Mucosa of rectum (tissue), 2 donors: ENCODE data around the gene GDPD4.
"Not testable (repeated sequence)": the region's sequence is repeated elsewhere in the genome, so short reads cannot be mapped to it uniquely, and the experiment has no call there.

Experiments
- H3K27ac ChIP-seq, 2 donors: one replicate each; pipeline ENCODE4 v1.7.0; 2013; ENCODE audit warnings: inconsistent platforms in 2 of 2, low read depth in 2 of 2, low read length in 2 of 2
- H3K27me3 ChIP-seq, 2 donors: one replicate each; pipeline ENCODE4 v1.7.0; 2013; ENCODE audit warnings: low read length in 2 of 2; ENCODE audit not compliant: control insufficient read depth in 2 of 2, insufficient read depth in 2 of 2
- H3K36me3 ChIP-seq, 2 donors: one replicate each; pipeline ENCODE4 v1.7.0; 2013; ENCODE audit warnings: low read length in 2 of 2; ENCODE audit not compliant: control insufficient read depth in 2 of 2, insufficient read depth in 2 of 2
- H3K4me1 ChIP-seq, 2 donors: one replicate each; pipeline ENCODE4 v1.7.0; 2013; ENCODE audit warnings: low read length in 2 of 2, mild to moderate bottlenecking in 1 of 2; ENCODE audit not compliant: control insufficient read depth in 2 of 2, insufficient read depth in 2 of 2
- H3K4me3 ChIP-seq, 2 donors: one replicate each; pipeline ENCODE4 v1.7.0; 2013; ENCODE audit warnings: low read length in 2 of 2
- H3K9ac ChIP-seq, 2 donors: one replicate each; pipeline ENCODE4 v1.7.0; 2013; ENCODE audit warnings: low read length in 2 of 2, low read depth in 1 of 2, mild to moderate bottlenecking in 1 of 2
- H3K9me3 ChIP-seq, 2 donors: one replicate each; pipeline ENCODE4 v1.7.0; 2013; ENCODE audit warnings: low read length in 2 of 2; ENCODE audit not compliant: control insufficient read depth in 2 of 2
- donor health status: healthy.
- donor health status: Normal muscosa, but diverticular disease.

The GDPD4 gene

DNA sequence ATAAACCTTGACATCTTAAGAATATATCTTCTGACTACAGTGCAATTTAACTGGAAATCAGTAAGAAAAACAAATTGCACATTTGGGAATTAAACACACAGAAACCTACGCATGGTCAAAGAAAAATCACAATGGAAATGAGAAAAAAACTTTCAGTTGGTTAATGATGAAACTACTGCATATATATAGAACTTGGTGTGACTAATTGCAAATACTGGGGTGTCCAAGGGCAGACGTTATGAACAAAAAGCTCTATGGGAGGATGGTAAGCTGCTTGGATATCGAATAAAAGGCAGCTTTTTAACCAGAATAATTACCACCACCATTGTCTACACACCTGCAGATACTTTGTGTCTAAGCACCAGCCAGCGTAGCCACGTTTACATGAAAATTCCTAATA lies 791 bp downstream of the GDPD4 start:
- Histone ChIP-seq H3K4me3 (no peak overlapping the region), H3K27me3 (no peaks in the 10 kb centered on the region), H3K9me3 (no peaks in the 10 kb centered on the region), H3K9ac (no peak overlapping the region), H3K36me3 (no peaks in the 10 kb centered on the region), H3K27ac (no peak overlapping the region), H3K4me1 (no peaks in the 10 kb centered on the region)

DNA sequence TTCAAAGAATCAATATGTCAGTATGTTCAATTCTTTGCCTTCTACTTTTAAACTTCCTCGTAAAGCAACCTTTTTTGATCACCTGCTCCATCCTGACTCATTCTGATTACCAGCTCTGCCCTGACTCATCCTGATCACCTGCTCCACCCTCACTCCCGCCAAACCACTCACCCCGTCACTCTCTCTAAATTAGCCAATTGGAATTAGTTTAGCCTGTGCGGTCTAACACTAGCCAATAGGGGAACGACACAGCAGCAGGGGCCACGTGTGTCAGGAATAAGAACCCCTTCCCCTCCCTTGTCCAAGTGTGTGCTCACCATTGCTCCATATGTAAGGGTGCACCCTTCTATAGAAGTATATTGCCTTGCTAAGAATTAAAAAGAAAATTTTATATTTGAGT lies 1.5 kb downstream of the GDPD4 start:
- H3K27ac ChIP-seq, H3K9me3 ChIP-seq, H3K9ac ChIP-seq, H3K4me1 ChIP-seq, H3K4me3 ChIP-seq, H3K36me3 ChIP-seq, H3K27me3 ChIP-seq: not testable (repeated sequence)

- Histone ChIP-seq H3K27me3 (no peaks in the 10 kb centered on the region), H3K9me3 (no peaks in the 10 kb centered on the region), H3K36me3 (no peaks in the 10 kb centered on the region), H3K4me3 (no peak overlapping the region), H3K9ac (no peak overlapping the region), H3K27ac (peak overlapping the region in 1 of 2 donors; percentile 57), H3K4me1 (no peaks in the 10 kb centered on the region)
These were observed 1.9 kb downstream of the GDPD4 start for GRCh38 chr11:77299528-77299993.

- H3K4me1 ChIP-seq = no peaks in the 10 kb centered on the region
- no peak overlapping the region for H3K4me3 ChIP-seq
- no peaks in the 10 kb centered on the region for H3K36me3 ChIP-seq
- no peaks in the 10 kb centered on the region for H3K9me3 ChIP-seq
- no peak overlapping the region for H3K9ac ChIP-seq
- no peaks in the 10 kb centered on the region for H3K27me3 ChIP-seq
- H3K27ac ChIP-seq = no peak overlapping the region
These were observed 7.4 kb downstream of the GDPD4 start for GRCh38 chr11:77294040-77294439.

- Histone ChIP-seq H3K4me1 (no peaks in the 10 kb centered on the region), H3K9me3 (no peaks in the 10 kb centered on the region), H3K9ac (no peak overlapping the region), H3K4me3 (no peak overlapping the region), H3K27ac (no peak overlapping the region), H3K36me3 (no peaks in the 10 kb centered on the region), H3K27me3 (no peaks in the 10 kb centered on the region)
These were observed 11.7 kb downstream of the GDPD4 start for GRCh38 chr11:77289737-77290136.

DNA sequence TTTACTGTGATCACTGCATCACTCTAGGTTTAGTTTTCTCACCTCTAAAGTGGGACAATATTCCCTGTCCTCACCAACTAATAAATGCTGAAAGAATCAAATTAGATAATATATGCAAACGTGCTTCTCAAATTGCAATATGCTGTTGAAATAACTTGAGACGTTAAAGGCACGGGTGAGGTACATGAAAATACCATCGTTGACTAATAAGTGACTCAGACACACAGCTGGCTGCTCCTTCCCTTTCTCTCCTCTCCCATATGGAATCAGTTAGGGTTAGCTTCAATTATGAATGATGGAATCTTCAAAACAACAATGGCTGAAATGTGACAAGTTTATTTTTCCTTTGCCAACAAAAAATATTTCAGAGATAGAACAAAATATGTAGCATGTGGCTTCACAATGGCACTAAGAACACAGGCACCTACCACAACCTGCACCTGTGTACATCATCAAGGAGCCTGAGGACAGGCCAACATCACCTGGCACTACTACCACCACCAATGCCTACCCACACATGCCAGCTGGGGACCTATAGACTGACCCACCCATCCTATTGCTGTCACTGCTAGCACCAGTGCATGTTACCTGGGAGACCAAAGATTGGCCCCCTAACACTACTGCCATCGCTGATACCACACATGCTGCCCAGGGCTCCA lies 13.7 kb downstream of the GDPD4 start:
- peaks cover 0 to 2% of the 10 kb centered on the region in 2 donors for H3K27me3 ChIP-seq
- no peaks in the 10 kb centered on the region for H3K9me3 ChIP-seq
- H3K36me3 ChIP-seq = no peaks in the 10 kb centered on the region
- H3K4me3 ChIP-seq = no peak overlapping the region
- no peak overlapping the region for H3K9ac ChIP-seq
- no peaks in the 10 kb centered on the region for H3K4me1 ChIP-seq
- H3K27ac ChIP-seq = no peak overlapping the region

DNA sequence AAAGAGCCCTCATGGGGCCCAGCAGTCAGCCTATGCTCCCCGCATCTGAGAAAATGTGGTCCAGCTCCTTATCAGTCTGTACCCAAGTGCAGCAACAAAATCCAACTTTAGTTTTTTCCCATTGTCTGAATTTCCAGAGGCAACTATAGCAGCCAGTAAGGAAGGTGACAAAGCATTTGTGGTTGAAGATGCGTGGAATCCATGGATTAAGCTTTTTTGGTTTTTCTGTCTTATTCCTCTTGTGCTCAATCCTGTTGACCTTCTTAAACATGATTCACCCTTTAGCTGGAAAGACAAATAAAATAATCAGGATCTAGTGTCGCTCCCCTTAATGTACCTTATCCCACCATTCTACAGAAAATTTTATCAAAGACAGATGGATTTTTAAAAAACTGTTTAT lies 14.3 kb downstream of the GDPD4 start:
- no peak overlapping the region for H3K9ac ChIP-seq
- H3K36me3 ChIP-seq = no peaks in the 10 kb centered on the region
- no peaks in the 10 kb centered on the region for H3K4me1 ChIP-seq
- H3K27ac ChIP-seq = no peak overlapping the region
- no peaks in the 10 kb centered on the region for H3K9me3 ChIP-seq
- peaks cover 0 to 2% of the 10 kb centered on the region in 2 donors for H3K27me3 ChIP-seq
- H3K4me3 ChIP-seq = no peak overlapping the region

DNA sequence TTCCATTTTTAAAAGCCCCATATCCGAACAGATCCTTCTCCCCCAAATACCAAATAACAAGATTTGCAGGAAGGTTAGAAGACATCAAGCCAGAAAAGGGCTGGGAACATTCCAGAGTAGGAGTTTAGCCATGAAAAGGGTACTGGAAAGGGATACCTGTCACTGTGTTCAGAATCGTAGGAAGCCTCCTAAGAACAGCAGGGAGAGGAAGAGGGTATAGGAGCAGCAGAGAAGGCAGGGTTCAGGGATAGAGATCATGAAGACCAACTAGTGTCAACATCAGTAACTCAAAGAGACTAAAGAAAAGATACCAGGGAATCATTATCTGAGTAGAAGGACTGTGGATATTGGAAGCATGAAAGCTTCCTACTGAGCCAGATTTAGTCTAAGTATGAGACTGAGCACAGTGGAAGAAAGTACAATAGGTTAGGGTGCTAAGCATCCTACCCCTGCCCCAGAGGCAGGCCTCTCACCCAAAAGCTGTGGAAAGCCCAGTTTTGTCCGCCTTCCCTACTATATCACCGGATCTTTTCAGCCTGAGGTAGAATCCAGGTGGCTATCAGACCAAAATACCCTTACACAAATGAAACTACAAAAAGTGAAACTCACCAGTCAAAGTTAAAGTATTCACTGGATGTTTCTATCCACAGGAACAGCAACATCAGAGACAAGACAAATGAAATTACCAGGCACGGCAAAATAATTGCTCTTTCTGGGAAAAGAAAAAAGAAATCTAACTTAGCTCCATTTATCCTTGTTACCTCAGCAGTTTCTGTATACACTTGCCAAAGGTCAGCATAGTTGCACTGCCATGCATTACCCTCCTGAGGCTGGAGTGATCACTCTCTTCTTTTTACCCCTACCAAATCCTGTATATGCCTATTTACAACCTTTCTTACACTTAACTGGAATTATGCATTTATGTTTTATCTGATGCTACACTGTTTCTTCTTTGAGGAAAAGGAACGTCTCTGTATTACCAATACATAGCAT lies 16.7 kb downstream of the GDPD4 start:
- H3K27ac ChIP-seq = no peak overlapping the region
- no peak overlapping the region for H3K4me3 ChIP-seq
- H3K9me3 ChIP-seq = no peaks in the 10 kb centered on the region
- peaks cover 0 to 2% of the 10 kb centered on the region in 2 donors for H3K27me3 ChIP-seq
- no peaks in the 10 kb centered on the region for H3K4me1 ChIP-seq
- H3K9ac ChIP-seq = no peak overlapping the region
- no peaks in the 10 kb centered on the region for H3K36me3 ChIP-seq

DNA sequence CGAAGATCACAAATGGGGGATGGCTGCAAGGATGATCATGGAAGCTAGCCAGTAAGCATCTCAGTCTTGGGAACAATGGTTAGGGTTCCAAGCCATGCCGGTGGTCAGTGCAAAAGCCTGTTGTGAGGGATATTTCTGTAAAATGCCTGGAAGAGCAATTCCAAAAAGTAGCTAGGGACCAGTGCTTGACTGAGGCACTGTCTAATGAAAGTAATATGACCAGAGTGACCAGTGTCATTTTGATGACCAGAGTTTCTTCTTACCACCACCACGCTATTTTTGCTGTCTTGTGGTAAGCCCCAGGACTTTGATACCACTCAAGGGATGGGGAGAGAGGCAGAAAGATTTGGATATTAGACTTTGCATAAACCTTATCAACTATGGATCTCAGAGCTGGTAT lies 18.4 kb downstream of the GDPD4 start:
- Histone ChIP-seq H3K27ac (no peak overlapping the region), H3K9ac (no peak overlapping the region), H3K36me3 (no peaks in the 10 kb centered on the region), H3K27me3 (peaks cover 0 to 2% of the 10 kb centered on the region in 2 donors), H3K4me1 (no peaks in the 10 kb centered on the region), H3K9me3 (no peaks in the 10 kb centered on the region), H3K4me3 (no peak overlapping the region)
